ENCODE data around the gene ITPRID2.
"Not testable (repeated sequence)": the region's sequence is repeated elsewhere in the genome, so short reads cannot be mapped to it uniquely, and the experiment has no call there.

ITPRID2 gene

GRCh38 chr2:181915102-181915501 lies 23.6 kb downstream of the ITPRID2 start:
- no peak for DNase-seq (ENCODE audit: low read depth in 2 of 3, low spot score in 2 of 3)

DNA sequence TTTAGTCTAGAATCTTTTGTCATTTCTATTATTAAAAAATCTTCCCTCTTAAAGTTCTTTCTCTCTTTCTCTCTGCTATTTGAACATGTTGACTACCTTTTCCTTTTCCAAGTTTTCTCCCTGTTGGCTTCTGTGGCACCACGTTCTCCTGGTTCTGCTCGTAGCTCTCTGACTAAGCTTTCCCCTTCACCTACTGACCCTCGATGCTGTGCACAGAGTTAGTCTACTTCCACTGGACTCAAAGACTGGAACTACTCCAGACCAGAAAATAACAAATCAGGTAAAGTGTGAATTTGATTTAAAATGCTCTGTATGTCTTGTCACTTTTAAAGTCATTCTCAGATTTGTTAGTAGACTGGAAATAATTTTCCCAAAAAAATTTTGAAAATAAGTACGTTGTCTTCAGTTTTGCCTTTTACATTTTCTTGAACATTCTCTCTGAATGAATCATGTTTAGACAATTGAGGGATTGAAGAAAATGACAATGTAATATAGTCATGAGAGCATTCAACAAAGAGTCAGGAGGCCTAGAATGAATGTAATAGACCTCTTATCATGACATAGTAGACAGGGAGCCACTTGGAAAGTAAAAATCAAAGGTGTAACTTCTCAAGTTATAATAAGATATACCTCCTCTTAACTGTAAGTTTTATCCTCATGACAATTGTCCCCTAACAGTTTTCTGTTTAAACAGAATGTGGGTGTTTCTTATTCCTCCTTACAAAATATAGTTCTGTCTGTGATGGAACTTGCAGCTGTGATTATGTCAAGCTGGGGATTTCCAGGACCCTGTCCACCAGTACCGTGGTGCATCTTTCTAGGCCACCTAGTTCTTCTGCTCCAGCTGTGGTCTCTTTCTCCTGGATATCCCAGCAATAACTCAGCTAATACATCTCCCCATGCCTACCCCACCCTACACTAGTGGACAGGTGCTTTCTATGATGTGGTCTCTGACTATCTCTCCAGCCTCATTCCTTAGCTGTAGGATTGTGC lies 25.5 kb downstream of the ITPRID2 start:
- DNase-seq (ENCODE audit: low read depth in 2 of 3, low spot score in 2 of 3), result no peak

GRCh38 chr2:181918188-181918587 lies 26.7 kb downstream of the ITPRID2 start:
- no peak for DNase-seq (ENCODE audit: low read depth in 2 of 3, low spot score in 2 of 3)

DNA sequence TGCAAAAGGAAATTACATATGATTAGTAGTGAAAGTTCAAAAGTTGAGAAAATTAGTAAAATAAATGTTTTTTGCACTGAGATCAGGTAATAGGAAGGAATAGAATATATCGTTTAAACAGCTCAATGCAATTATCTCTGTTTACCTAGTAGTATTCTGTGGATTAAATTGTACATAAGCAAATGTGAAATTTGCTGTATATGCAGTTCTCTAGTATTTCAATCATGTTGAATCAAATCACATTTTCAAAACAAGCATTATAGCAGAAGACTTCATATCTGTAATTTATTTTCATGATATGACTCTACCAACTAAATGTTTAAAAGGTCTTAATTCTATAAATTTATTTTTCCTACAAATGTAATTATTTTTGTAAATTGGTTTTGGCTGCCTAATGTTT lies 31.6 kb downstream of the ITPRID2 start:
- no peak for DNase-seq (ENCODE audit: low read depth in 2 of 3, low spot score in 2 of 3)

DNA sequence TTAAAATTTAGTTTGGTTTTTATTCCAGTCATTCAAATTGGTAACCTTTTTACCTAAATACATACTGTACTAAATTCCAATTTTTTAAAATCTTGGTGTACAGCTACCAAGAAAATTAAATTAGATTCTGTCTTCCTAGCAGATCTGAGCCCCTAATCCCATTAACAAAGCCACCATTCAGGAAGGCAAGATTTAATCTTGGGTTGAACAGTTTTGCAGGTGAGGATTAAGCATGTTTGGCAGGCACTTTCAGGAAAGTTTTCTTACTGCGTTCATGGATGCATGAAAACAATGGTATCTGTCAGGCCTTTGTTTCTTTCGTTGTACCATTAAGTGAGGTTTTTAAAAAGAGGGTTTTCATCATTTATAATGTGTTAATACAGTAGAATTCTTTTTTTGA lies 32.8 kb downstream of the ITPRID2 start:
- no peak for DNase-seq (ENCODE audit: low read depth in 2 of 3, low spot score in 2 of 3)

DNA sequence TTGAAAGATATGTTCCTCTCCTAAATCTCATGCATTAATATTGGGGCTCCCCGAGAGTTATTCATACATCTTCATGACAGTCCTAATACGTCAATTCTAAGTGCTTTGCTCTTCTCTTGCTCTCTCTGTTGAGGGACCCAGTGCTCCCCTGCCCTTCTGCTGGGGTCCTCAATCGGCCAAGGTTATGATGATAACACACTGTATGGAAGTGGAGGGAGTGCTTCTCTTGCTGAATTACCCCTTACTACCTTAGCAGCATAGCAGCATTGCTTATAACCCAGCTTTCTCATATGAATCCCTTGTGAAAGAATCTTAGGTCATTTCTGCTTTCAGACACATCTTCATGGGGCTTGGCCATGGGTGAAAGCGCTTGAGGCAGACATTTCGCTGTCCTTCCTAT lies 43.2 kb downstream of the ITPRID2 start:
- no peak for DNase-seq (ENCODE audit: low read depth in 2 of 3, low spot score in 2 of 3)

DNA sequence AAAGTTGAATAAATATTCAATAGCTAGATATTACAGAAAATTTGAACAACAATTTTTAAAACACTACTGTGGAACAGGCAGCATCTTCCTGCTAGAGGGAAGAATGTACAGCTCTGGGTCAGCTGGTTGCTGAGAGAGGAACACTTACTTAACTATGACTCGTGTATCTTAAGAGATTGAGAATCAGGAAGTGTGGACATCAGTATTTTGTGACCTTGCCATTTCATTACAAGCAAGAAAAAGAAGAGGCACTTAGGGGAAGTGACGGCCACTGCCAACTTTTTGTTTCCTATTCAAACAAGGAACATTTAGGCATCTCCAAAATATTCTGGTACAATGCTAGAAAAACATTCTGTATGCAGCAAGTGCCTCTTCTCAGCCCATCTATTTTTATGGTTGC lies 45.9 kb downstream of the ITPRID2 start:
- no peak for DNase-seq (ENCODE audit: low read depth in 2 of 3, low spot score in 2 of 3)

DNA sequence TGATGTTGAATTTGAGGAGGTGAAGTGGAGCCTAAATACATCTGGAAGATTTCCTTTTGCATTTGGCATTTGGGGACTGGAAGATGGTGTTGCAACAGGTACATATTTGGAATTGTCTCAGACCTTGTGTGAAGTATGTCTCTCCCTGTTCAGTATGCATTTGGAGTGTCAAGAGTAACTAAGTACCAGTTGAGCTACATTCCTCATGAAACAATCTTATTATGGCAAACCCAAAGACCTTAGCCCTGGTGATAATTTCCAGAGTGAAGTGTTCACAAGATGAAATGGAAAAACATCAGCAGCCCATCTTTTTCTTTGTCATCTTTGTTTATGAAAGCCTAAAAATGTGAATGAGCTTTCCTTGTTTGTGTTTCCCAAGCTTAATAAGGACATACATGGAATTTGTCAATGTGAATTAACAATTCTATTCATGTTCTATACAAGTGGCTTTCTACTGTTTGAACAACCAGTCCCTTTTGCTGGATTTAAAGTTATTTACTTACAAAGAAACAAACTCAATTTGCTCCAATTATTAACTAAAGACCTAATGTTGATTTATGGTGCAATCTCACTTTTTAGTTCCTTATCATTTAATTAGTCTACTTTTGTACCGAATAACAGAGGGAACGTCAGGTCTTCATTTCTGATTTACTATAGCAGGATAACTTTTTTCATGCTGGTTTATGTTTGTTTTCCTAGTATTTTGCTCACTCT lies 52.0 kb downstream of the ITPRID2 start:
- no peak for DNase-seq (ENCODE audit: low read depth in 2 of 3, low spot score in 2 of 3)

GRCh38 chr2:181944164-181944913 lies 52.8 kb downstream of the ITPRID2 start:
- no peak for DNase-seq (ENCODE audit: low read depth in 2 of 3, low spot score in 2 of 3)

DNA sequence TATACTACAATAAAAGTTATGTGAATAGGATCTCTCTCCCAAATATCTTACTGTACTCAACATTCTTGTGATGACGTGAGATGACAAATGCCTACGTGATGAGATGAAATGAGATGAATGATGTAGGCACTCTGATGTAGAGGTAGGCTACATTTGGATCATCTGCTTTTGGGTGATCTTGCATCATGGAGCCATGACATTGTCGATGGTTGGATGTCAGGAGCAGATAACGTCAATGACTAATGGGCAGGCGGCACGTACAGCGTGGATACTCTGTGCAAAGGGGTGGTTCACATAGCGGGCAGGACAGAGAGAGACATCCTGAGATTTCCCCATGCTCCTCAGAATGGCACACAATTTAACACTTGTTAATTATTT lies 53.4 kb downstream of the ITPRID2 start:
- no peak for DNase-seq (ENCODE audit: low read depth in 2 of 3, low spot score in 2 of 3)

DNA sequence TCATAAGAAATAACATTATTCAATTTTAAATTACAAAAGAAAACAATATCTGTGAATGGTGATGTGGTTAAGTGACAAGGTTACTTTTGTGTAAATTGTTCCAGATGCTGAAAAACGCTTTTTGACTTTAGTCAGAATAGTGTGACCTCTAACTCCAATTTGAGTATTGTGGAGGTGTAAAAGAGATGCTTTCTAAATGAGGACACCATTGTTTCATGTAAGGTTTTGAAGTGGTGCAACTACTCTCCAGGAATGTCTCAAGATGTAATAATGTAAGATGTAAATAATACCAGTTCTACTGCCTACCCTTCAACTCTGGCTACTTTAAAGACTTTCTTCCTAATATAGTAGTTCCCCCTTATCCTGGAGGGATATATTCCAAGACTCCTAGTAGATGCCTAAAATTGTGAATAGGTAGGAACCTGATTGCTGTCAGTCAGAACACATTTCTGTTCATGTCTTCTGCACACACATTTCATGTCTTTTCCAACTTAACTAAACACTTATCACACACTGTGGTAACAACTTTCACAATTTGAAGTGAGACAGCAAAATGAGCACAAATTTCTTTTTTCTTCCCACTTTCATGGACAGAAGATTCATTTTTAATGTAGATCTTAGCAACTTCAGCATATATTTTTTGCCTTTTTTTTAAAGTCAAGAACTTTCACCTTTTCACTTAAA lies 55.1 kb downstream of the ITPRID2 start:
- DNase-seq (ENCODE audit: low read depth in 2 of 3, low spot score in 2 of 3), result no peak

DNA sequence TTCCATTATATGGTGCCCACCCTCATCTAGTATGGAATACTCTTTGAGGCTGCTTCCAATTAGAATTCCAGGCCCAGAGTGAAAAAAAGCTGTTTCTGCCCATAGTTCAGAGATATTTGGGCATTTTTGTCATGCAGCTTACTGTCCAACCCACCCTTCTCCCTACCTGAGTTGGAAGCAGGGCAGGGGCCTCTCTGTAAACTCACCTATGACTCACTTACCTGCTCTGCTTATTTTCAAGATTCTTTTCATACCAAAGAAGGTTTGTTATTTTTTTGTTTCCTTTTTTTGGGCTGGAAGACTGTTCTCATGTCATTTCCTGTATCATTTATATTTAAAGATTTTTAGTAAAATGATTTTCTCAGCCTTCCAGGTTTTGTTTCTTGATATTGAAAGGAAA lies 55.7 kb downstream of the ITPRID2 start:
- DNase-seq (ENCODE audit: low read depth in 2 of 3, low spot score in 2 of 3), result no peak

GRCh38 chr2:181948227-181948626 lies 56.7 kb downstream of the ITPRID2 start:
- DNase-seq (ENCODE audit: low read depth in 2 of 3, low spot score in 2 of 3), result no peak

GRCh38 chr2:181949047-181949446 lies 57.5 kb downstream of the ITPRID2 start:
- DNase-seq (ENCODE audit: low read depth in 2 of 3, low spot score in 2 of 3), result no peak

GRCh38 chr2:181952404-181953226 lies 61.1 kb downstream of the ITPRID2 start:
- no peak for DNase-seq (ENCODE audit: low read depth in 2 of 3, low spot score in 2 of 3)

- DNase-seq (ENCODE audit: low read depth in 2 of 3, low spot score in 2 of 3), result peak in 2 of 3 experiments; percentile 16 to 29
Observed at GRCh38 chr2:181953881-181954537, 62.5 kb downstream of the ITPRID2 start.

GRCh38 chr2:181954538-181954883 lies 63.0 kb downstream of the ITPRID2 start:
- no peak for DNase-seq (ENCODE audit: low read depth in 2 of 3, low spot score in 2 of 3)

DNA sequence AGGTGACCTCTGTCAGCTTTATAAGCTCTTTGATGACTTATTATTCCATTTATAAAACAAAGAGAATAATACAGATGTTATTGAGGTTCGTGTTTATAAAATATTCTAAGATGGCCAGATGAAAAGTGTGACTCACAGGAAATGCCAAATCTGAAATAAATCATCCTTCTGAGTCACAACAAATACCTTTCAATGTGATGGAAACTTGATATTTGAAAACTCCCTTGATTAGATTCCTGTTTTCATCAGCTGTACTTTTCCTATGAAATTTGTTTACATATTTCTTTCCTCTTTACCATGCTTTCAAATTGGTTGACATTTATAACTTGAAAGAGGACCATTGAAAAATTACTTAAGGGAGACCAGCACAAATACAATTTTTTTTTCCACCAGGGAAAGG lies 63.5 kb downstream of the ITPRID2 start:
- DNase-seq (ENCODE audit: low read depth in 2 of 3, low spot score in 2 of 3), result no peak

DNA sequence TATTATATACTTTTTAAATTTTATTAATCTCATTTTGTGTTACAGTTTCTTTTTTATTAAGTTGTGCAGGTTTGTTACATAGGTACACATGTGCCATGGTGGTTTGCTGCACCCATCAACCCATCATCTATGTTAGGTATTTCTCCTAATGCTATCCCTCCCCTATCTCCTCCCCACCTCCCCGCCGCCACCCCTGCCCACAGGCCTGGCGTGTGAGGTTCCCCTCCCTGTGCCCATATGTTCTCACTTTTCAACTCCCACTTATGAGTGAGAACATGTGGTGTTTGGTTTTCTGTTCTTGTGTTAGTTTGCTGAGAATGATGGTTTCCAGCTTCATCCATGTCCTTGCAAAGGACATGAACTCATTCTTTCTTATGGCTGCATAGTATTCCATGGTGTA lies 64.3 kb downstream of the ITPRID2 start:
- not testable (repeated sequence) for DNase-seq (ENCODE audit: low read depth in 2 of 3, low spot score in 2 of 3)

- DNase-seq (ENCODE audit: low read depth in 2 of 3, low spot score in 2 of 3), result no peak
Observed at GRCh38 chr2:181957668-181958067, 66.1 kb downstream of the ITPRID2 start.

Measured in activated CD8-positive, alpha-beta memory T cell treated with anti-CD3 and anti-CD28 coated beads for 48 hours (primary cell).